HL-60 (cell line): ENCODE results near the gene SPACA5.
A peak's percentile ranks its signal among the peaks of the same experiment; 100 is the strongest.
"Not testable (repeated sequence)": the region's sequence is repeated elsewhere in the genome, so short reads cannot be mapped to it uniquely, and the experiment has no call there.

ENCODE experiments used
- DNase-seq, 2 experiments: peaks; one replicate each; pipeline ENCODE4 v3.0.0-alpha.2; 2010 to 2020; ENCODE audit warnings: low read depth in 1 of 2, low spot score in 1 of 2
- H3K27ac ChIP-seq: fragments of 250-450 bp; sonication (Bioruptor Pico); replicated peaks from 2 replicates; pipeline ENCODE4 v1.5.1; 2020; ENCODE audit warnings: mild to moderate bottlenecking, moderate library complexity
- H3K27me3 ChIP-seq: fragments of 250-450 bp; sonication (Bioruptor Pico); 2 replicates; pipeline ENCODE4 v1.5.1; 2021; ENCODE audit warnings: mild to moderate bottlenecking, moderate library complexity; ENCODE audit not compliant: insufficient read depth, poor library complexity, severe bottlenecking
- H3K4me3 ChIP-seq: replicated peaks from 2 replicates; pipeline ENCODE4 v1.5.1; 2011; ENCODE audit warnings: mild to moderate bottlenecking, control low read depth, low read length; ENCODE audit not compliant: insufficient read depth
- GABPA ChIP-seq: IDR thresholded peaks from 2 replicates; pipeline ENCODE4 v1.6.1; 2012; ENCODE audit warnings: low read depth
- POLR2AphosphoS5 ChIP-seq: IDR thresholded peaks from 2 replicates; pipeline ENCODE4 v1.6.1; 2012; ENCODE audit warnings: low read depth
- SPI1 ChIP-seq: IDR thresholded peaks from 2 replicates; pipeline ENCODE4 v1.6.1; 2012; ENCODE audit warnings: low read depth, mild to moderate bottlenecking, borderline replicate concordance
- TF ChIP-seq, protein P1 (sequence below): IDR thresholded peaks from one replicate; pipeline ENCODE4 v1.5.1; 2011; ENCODE audit warnings: low read length, control low read depth, inconsistent platforms; ENCODE audit not compliant: insufficient read depth
- TF ChIP-seq, protein P2 (sequence below): IDR thresholded peaks from 2 replicates; pipeline ENCODE4 v1.6.1; 2012; ENCODE audit warnings: low read depth; ENCODE audit not compliant: insufficient replicate concordance

SPACA5 gene

DNA sequence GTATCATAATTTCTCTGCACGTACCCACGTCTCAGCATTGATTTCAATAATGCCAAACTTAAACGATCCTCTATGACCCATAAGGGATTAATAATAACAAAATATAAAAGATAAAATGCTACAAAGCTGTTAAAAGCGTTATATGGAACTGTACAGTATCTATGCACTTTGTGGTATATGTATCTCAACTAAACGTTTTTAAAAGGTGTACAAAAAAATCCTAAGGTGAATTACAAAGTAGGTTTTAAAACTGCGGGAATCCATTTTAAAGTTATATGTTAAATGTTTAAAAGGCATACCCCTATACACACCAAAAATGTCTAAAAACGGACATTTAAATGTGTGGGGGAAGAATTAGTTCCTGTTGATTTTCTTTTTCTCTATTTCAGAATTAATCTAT is 3.9 kb upstream of the SPACA5 start:
- peak overlapping the region; percentile 58 for H3K4me3 ChIP-seq

DNA sequence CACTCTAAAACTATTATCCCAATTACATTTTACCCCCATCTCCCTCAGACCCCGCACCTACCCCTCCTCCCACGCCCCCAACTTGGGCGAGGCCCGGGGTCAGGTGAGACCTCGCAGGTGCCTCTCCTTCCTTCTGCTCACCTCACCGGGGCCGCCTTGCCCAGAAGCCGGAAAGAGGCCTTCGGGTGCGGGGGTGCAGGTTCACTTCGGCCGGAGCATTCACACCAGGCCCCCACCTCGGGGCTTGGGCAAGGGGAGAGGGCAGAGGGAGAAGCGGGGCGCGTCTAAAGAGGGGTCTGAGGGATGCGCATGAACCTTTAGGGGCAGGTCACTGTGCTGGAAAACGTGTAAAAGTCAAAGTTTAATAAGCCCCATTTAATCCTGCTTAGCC is 3.4 kb upstream of the SPACA5 start:
- DNase-seq = no peak
- peak overlapping the region; percentile 86 for H3K27ac ChIP-seq

More for the DNA sequence above, 3.9 kb upstream of the SPACA5 start:
- no peak for DNase-seq
- Histone ChIP-seq H3K27me3 (no peaks in the 10 kb centered on the region), H3K27ac (peak overlapping the region; percentile 86)
- TF ChIP-seq SPI1 = no peak
- no peak for TF ChIP-seq POLR2AphosphoS5
- TF ChIP-seq, protein P1, sequence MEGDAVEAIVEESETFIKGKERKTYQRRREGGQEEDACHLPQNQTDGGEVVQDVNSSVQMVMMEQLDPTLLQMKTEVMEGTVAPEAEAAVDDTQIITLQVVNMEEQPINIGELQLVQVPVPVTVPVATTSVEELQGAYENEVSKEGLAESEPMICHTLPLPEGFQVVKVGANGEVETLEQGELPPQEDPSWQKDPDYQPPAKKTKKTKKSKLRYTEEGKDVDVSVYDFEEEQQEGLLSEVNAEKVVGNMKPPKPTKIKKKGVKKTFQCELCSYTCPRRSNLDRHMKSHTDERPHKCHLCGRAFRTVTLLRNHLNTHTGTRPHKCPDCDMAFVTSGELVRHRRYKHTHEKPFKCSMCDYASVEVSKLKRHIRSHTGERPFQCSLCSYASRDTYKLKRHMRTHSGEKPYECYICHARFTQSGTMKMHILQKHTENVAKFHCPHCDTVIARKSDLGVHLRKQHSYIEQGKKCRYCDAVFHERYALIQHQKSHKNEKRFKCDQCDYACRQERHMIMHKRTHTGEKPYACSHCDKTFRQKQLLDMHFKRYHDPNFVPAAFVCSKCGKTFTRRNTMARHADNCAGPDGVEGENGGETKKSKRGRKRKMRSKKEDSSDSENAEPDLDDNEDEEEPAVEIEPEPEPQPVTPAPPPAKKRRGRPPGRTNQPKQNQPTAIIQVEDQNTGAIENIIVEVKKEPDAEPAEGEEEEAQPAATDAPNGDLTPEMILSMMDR = no peak
- TF ChIP-seq, protein P2, sequence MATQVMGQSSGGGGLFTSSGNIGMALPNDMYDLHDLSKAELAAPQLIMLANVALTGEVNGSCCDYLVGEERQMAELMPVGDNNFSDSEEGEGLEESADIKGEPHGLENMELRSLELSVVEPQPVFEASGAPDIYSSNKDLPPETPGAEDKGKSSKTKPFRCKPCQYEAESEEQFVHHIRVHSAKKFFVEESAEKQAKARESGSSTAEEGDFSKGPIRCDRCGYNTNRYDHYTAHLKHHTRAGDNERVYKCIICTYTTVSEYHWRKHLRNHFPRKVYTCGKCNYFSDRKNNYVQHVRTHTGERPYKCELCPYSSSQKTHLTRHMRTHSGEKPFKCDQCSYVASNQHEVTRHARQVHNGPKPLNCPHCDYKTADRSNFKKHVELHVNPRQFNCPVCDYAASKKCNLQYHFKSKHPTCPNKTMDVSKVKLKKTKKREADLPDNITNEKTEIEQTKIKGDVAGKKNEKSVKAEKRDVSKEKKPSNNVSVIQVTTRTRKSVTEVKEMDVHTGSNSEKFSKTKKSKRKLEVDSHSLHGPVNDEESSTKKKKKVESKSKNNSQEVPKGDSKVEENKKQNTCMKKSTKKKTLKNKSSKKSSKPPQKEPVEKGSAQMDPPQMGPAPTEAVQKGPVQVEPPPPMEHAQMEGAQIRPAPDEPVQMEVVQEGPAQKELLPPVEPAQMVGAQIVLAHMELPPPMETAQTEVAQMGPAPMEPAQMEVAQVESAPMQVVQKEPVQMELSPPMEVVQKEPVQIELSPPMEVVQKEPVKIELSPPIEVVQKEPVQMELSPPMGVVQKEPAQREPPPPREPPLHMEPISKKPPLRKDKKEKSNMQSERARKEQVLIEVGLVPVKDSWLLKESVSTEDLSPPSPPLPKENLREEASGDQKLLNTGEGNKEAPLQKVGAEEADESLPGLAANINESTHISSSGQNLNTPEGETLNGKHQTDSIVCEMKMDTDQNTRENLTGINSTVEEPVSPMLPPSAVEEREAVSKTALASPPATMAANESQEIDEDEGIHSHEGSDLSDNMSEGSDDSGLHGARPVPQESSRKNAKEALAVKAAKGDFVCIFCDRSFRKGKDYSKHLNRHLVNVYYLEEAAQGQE = no peak
- no peak for TF ChIP-seq GABPA

DNA sequence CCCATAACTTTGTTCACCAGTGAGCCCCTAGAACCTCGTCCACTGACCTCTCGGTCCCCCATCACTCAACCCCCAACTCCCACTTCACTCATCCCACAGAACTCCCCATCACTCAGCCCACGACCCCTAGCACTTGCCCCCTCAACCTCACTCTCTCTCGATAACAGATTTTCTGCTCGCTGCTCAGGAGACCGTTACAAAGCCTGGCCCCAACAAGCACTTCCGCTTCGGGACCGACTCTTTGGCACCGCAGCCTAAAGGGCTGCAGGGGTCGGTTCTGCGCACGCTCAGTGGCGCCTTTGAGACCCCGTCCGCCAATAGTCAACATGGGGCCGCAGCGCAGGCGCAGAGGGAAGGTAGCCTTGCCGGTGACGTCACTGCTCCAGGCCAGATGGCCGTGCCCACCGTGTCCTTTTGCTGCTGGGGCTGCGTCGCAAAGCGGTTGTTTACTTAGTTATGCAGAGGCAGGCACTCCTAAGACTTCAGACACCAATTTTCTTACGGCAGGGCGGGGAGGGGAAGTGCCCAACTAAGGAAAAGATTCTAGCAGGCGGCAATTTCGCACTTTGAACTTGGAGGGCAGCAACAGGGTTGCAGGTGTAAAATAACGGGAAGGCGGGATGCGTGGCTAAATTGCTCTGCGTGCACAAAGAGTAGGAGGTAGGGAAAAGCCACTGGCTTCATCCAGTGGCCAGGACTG is 2.9 kb upstream of the SPACA5 start, which contains the start of gene ZNF182:
Gene ZNF182, minus strand, starts transcription at position 232 of the 700 bp plus-strand sequence. CDS start 1,380 bp downstream, outside the sequence.
- TF ChIP-seq, protein P1 = no peak
- TF ChIP-seq GABPA (no peak), SPI1 (peak; percentile 77; the same call in 1 of the 2 replicates), POLR2AphosphoS5 (peak; percentile 56; the same call in 1 of the 2 replicates)
- TF ChIP-seq, protein P2 = no peak
- no peaks in the 10 kb centered on the region for H3K27me3 ChIP-seq
- H3K27ac ChIP-seq = peak within 1 kb of the TSS; percentile 86
- DNase-seq = peak; percentile 82 to 91
- H3K4me3 ChIP-seq = peak within 1 kb of the TSS; percentile 58

More for the DNA sequence above, 3.4 kb upstream of the SPACA5 start:
- H3K27me3 ChIP-seq = no peaks in the 10 kb centered on the region
- TF ChIP-seq GABPA (no peak), SPI1 (no peak), POLR2AphosphoS5 (no peak)
- TF ChIP-seq, protein P2 = no peak
- TF ChIP-seq, protein P1 = no peak
- peak overlapping the region; percentile 58 for H3K4me3 ChIP-seq

DNA sequence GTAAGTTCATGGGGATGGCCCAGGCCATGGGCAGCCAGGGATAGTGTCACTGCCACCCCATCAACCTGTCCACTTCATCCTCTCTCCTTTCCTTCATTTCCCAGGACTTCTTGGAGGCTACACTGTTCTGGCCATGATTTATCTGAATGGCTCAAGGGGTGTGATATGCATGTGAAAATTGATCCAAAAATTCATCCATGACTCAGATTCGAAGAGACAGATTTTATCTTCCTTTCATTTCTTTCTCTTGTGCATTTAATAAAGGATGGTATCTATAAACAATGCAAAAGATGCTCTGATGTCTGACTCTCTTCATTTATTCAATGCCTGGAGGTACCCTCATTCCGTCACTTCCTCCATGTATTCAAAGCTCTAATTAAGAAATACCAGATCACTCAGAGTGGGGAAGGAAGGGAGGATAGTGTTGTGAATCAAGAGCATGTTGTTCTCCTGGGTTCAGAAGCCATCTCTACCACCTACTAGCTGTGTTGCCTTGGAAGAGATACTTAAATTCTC is 2.7 kb downstream of the SPACA5 start:
- DNase-seq, H3K4me3 ChIP-seq, H3K27me3 ChIP-seq, H3K27ac ChIP-seq: not testable (repeated sequence)

DNA sequence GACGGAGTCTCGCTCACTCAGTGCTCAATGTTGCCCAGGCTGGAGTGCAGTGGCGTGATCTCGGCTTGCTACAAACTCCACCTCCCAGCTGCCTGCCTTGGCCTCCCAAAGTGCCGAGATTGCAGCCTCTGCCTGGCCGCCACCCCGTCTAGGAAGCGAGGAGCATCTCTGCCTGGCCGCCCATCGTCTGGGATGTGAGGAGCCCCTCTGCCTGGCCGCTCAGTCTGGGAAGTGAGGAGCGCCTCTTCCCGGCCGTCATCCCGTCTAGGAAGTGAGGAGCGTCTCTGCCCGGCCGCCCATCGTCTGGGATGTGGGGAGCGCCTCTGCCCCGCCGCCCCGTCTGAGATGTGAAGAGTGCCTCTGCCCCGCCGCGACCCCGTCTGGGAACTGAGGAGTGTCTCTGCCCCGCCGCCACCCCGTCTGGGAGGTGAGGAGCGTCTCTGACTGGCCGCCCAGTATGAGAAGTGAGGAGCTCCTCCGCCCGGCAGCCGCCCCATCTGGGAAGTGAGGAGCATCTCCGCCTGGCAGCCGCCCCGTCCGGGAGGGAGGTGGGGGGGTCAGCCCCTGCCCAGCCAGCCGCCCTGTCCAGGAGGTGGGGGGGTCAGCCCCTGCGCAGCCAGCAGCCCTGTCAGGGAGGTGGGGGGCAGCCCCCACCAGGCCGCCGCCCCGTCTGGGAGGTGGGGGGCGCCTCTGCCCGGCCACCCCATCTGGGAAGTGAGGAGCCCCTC is 10.0 kb downstream of the SPACA5 start:
- not testable (repeated sequence) for DNase-seq, H3K27ac ChIP-seq, H3K4me3 ChIP-seq, H3K27me3 ChIP-seq
